HT-29 (cell line): ENCODE measurements around the gene CENPC. TPM values are rescaled to one million over a fixed set of nuclear protein-coding genes. Genes with fewer than 3 reads are reported as not detected.
"Not testable (repeated sequence)": the region's sequence is repeated elsewhere in the genome, so short reads cannot be mapped to it uniquely, and the experiment has no call there.

ENCODE experiments used
- DNase-seq: peaks from one replicate; pipeline ENCODE4 v3.0.0-alpha.2; 2015; ENCODE audit warnings: low spot score
- total RNA-seq: library from RNA; depleted of rRNA; stranded (reverse); fragments of >200 nt; shearing (Covaris generic); gene quantifications from 2 replicates; pipeline ENCODE4 v1.2.3, GENCODE V29; 2014

The CENPC gene
- total RNA-seq, 1 experiment from 2014 or later: 4.6 TPM

- no peak for DNase-seq
These were observed 5.1 kb upstream of the CENPC start for GRCh38 chr4:67550451-67550850.

GRCh38 chr4:67549123-67549522, 3.8 kb upstream of the CENPC start:
- DNase-seq: peak; percentile 43

- DNase-seq: no peak
These were observed 1.7 kb upstream of the CENPC start for GRCh38 chr4:67546971-67547370.

- DNase-seq: no peak
These were observed 677 bp upstream of the CENPC start for GRCh38 chr4:67546004-67546356.

GRCh38 chr4:67542076-67542475, 3.2 kb downstream of the CENPC start:
- DNase-seq: no peak

- DNase-seq: no peak
These were observed 5.5 kb downstream of the CENPC start for GRCh38 chr4:67539830-67540229.

- DNase-seq: no peak
These were observed 9.9 kb downstream of the CENPC start for GRCh38 chr4:67535280-67535840.

- no peak for DNase-seq
These were observed 12.2 kb downstream of the CENPC start for GRCh38 chr4:67533112-67533511.

GRCh38 chr4:67532397-67532796, 12.9 kb downstream of the CENPC start:
- DNase-seq: not testable (repeated sequence)

GRCh38 chr4:67531379-67531962, 13.8 kb downstream of the CENPC start:
- no peak for DNase-seq

- not testable (repeated sequence) for DNase-seq
These were observed 21.2 kb downstream of the CENPC start for GRCh38 chr4:67524140-67524539.

GRCh38 chr4:67522851-67523671, 22.2 kb downstream of the CENPC start:
- DNase-seq: no peak

GRCh38 chr4:67522230-67522629, 23.1 kb downstream of the CENPC start:
- no peak for DNase-seq

GRCh38 chr4:67521506-67521905, 23.8 kb downstream of the CENPC start:
- DNase-seq: no peak

- DNase-seq: no peak
These were observed 25.2 kb downstream of the CENPC start for GRCh38 chr4:67520141-67520540.

- no peak for DNase-seq
These were observed 32.8 kb downstream of the CENPC start for GRCh38 chr4:67512501-67512900.

- DNase-seq: no peak
These were observed 44.9 kb downstream of the CENPC start for GRCh38 chr4:67500373-67500772.

- DNase-seq: no peak
These were observed 45.5 kb downstream of the CENPC start for GRCh38 chr4:67499799-67500198.

- DNase-seq: no peak
These were observed 61.3 kb downstream of the CENPC start for GRCh38 chr4:67483868-67484602.

- no peak for DNase-seq
These were observed 64.5 kb downstream of the CENPC start for GRCh38 chr4:67480810-67481209.

- DNase-seq: no peak
These were observed 70.1 kb downstream of the CENPC start for GRCh38 chr4:67475155-67475554.

- DNase-seq: no peak
These were observed 74.4 kb downstream of the CENPC start for GRCh38 chr4:67470871-67471270.
